OCI-LY3 (cell line): ENCODE measurements around the gene OOSP4B.
"Not testable (repeated sequence)": the region's sequence is repeated elsewhere in the genome, so short reads cannot be mapped to it uniquely, and the experiment has no call there.

ENCODE experiments used
- CTCF ChIP-seq: fragments of 200-600, 300-600 bp; sonication (generic); IDR thresholded peaks from 2 replicates; pipeline ENCODE4 v1.5.1; 2014; ENCODE audit warnings: antibody characterized with exemption, low read length, low read depth
- EZH2phosphoT487 ChIP-seq: fragments of 200-600 bp; shearing (Covaris generic); IDR thresholded peaks from 2 replicates; pipeline ENCODE4 v1.6.1; 2018; ENCODE audit warnings: antibody characterized with exemption, mixed run types, low read depth

- not testable (repeated sequence) for TF ChIP-seq CTCF, EZH2phosphoT487
Measured at GRCh38 chr11:60050839-60051238, 33.9 kb downstream of the OOSP4B start.
